Choroid plexus epithelial cell (primary cell): ENCODE measurements around the gene P3H3.

Source experiments
- DNase-seq: peaks from one replicate; pipeline ENCODE4 v3.0.0-alpha.2; 2010; ENCODE audit warnings: low read depth
- H3K4me3 ChIP-seq: 2 replicates; pipeline ENCODE4 v1.5.1; 2011; ENCODE audit warnings: low read depth, mild to moderate bottlenecking, control low read depth, low read length, moderate library complexity
- CTCF ChIP-seq: conservative IDR thresholded peaks from 2 replicates; pipeline ENCODE4 v1.5.1; 2011; ENCODE audit warnings: low read depth, mild to moderate bottlenecking, control low read depth, inconsistent platforms, low read length, moderate library complexity

Gene P3H3

GRCh38 chr12:6839482-6840201, 11.4 kb downstream of the P3H3 start:
- no peak for TF ChIP-seq CTCF
- H3K4me3 ChIP-seq: no peak overlapping the region
- no peak for DNase-seq

- TF ChIP-seq CTCF: no peak
- H3K4me3 ChIP-seq: no peak overlapping the region
- DNase-seq: no peak
These were observed 12.1 kb downstream of the P3H3 start for GRCh38 chr12:6840330-6840729.

- no peak for DNase-seq
- H3K4me3 ChIP-seq: no peak within 1 kb of the TSS
- TF ChIP-seq CTCF: no peak
These were observed 12.7 kb downstream of the P3H3 start, which contains the start of gene GNB3 for GRCh38 chr12:6840761-6841515. TSS of gene GNB3 (plus strand) at chr12:6840925. CDS start at chr12:6841288, 363 bp downstream.

GRCh38 chr12:6842075-6842474, 13.9 kb downstream of the P3H3 start:
- TF ChIP-seq CTCF: no peak
- H3K4me3 ChIP-seq: no peak overlapping the region
- no peak for DNase-seq

GRCh38 chr12:6843118-6843902, 15.1 kb downstream of the P3H3 start:
- H3K4me3 ChIP-seq: no peak overlapping the region
- no peak for TF ChIP-seq CTCF
- no peak for DNase-seq

GRCh38 chr12:6845395-6845794, 17.2 kb downstream of the P3H3 start:
- DNase-seq: no peak
- TF ChIP-seq CTCF: no peak
- H3K4me3 ChIP-seq: no peak overlapping the region
